Cardiac fibroblast (primary cell): Measurements from ENCODE around the gene ERVV-1.

Experiments used
- DNase-seq, 2 donors: peaks; one replicate each; pipeline versions ENCODE4 v3.0.0 to v3.0.0-alpha.2; 2010; ENCODE audit warnings: low read depth in 2 of 2
- H3K4me3 ChIP-seq, 2 donors: replicated peaks in 1 of 2; 1 replicate in 1 of 2; 2 replicates in 1 of 2; pipeline ENCODE4 v1.5.1; 2011; ENCODE audit warnings: low read depth in 2 of 2, low read length in 2 of 2, mild to moderate bottlenecking in 2 of 2, moderate library complexity in 1 of 2
- CTCF ChIP-seq: IDR thresholded peaks from one replicate; pipeline ENCODE4 v1.5.1; 2011; ENCODE audit warnings: low read depth, mild to moderate bottlenecking, low read length, inconsistent platforms

Gene ERVV-1

DNA sequence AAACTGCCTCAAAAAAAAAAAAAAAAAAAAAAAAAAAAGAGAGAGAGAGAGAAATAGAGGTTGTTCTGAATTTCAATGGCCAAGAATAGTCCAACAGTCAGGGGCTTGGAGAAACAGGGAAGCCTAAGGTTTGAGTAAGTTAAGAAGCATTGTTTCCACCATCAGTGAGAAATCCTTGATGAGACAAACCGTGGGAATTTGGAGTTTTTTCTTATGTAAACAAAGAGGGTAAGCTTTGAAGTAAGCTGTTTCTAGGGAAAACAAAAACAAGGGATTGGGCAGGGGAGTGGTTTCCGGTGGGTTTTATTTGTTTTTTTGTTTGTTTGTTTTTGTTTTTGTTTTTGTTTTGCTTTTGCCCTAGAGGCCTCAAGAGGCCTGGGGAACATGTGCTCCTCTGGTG is 11.2 kb upstream of the ERVV-1 start:
- peak in 1 of 2 donors; percentile 47 for DNase-seq
- no peak for TF ChIP-seq CTCF
- no peak overlapping the region for H3K4me3 ChIP-seq

- no peak overlapping the region for H3K4me3 ChIP-seq
- TF ChIP-seq CTCF, result no peak
- no peak for DNase-seq
Measured at GRCh38 chr19:53004242-53004641, 9.5 kb upstream of the ERVV-1 start.

DNA sequence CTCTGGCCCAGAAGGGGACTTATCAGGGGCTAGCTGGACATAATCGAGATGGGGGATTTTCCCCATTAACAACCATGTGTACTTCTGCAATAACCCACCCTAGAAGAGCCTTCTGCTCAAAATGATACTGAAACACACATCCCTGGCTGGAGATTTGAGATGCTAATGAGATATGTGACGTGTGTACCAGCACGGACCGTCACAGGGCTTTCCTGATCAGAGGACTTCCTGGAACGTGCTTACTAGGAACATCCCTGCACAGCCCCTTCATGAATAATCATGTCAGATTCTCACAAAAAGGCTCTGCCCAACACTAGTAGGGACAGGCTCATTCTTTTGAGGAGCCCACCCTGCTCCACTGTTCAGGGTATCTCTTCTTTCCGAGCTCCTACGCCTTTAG is 6.5 kb upstream of the ERVV-1 start:
- TF ChIP-seq CTCF, result no peak
- H3K4me3 ChIP-seq, result no peak overlapping the region
- no peak for DNase-seq

DNA sequence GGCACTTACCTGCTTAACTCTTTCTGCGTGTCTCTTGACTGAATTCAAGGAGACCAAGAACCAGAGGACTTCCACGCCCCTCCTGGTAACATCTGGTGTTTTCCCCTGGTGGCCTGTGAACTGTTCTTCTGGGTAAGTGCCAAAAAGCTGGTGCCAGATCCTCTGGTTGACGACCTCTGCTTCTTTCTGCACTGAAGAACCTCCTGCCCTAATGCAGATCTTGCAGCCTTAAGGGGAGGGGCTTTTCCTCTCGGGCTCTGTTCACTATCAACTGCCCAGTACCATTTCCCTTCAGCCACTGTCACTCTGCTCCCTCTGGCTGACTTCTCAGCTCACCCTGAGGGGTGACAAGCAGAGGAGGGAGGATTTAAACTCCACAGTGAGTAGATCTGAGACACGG is 6.1 kb upstream of the ERVV-1 start:
- H3K4me3 ChIP-seq, result no peak overlapping the region
- no peak for TF ChIP-seq CTCF
- no peak for DNase-seq

GRCh38 chr19:53008061-53008778 is 5.5 kb upstream of the ERVV-1 start:
- no peak for DNase-seq
- TF ChIP-seq CTCF, result no peak
- no peak overlapping the region for H3K4me3 ChIP-seq

DNA sequence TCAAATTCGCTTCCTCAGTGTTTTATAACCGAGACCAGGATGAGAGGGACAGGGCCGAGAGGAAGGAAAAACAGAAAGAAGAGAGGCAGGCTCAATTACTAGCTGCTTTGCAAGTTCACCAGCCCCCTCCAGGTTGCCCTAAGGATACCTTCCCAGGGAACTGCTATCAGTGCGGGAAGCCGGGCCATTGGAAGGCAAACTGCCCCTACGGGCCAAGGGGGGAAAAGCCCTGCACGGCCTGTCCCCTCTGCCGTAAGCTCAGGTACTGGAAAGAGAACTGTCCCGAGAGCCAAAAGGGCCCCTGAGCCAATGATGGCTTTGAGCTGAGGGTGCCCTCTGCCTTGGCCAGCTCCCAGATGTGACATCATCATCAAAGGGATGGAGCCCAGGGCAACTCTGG is 3.2 kb upstream of the ERVV-1 start:
- TF ChIP-seq CTCF, result no peak
- no peak for DNase-seq
- no peak overlapping the region for H3K4me3 ChIP-seq

DNA sequence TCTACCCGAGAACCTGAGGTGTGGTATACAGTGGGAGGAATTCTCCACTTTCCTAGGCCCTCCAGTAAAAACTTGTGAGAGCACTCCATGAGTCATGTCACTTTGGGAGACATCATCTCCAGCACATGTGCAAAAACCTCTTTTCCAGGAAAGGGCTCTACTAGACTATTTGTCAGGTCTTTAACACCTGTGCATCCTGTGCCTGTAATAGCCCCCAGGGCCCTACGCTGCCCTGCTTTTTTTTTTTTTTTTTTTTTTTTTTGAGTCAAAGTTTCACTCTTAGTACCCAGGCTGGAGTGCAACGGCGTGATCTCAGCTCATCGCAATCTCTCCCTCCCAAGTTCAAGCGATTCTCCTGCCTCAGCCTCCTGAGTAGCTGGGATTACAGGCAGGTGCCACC is 1.7 kb upstream of the ERVV-1 start:
- H3K4me3 ChIP-seq, result no peak overlapping the region
- no peak for TF ChIP-seq CTCF
- no peak for DNase-seq
